ENCODE measurements around the gene MDGA2.
"Not testable (repeated sequence)": the region's sequence is repeated elsewhere in the genome, so short reads cannot be mapped to it uniquely, and the experiment has no call there.

MDGA2 gene

GRCh38 chr14:47246367-47246766 lies 429.0 kb downstream of the MDGA2 start:
- no peak overlapping the region for H3K4me3 ChIP-seq (ENCODE audit: low read length)
- DNase-seq (ENCODE audit: low read depth): no peak
- TF ChIP-seq, protein P1, sequence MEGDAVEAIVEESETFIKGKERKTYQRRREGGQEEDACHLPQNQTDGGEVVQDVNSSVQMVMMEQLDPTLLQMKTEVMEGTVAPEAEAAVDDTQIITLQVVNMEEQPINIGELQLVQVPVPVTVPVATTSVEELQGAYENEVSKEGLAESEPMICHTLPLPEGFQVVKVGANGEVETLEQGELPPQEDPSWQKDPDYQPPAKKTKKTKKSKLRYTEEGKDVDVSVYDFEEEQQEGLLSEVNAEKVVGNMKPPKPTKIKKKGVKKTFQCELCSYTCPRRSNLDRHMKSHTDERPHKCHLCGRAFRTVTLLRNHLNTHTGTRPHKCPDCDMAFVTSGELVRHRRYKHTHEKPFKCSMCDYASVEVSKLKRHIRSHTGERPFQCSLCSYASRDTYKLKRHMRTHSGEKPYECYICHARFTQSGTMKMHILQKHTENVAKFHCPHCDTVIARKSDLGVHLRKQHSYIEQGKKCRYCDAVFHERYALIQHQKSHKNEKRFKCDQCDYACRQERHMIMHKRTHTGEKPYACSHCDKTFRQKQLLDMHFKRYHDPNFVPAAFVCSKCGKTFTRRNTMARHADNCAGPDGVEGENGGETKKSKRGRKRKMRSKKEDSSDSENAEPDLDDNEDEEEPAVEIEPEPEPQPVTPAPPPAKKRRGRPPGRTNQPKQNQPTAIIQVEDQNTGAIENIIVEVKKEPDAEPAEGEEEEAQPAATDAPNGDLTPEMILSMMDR (conservative IDR thresholded peaks at IDR 0.05; ENCODE audit: low read depth, low read length): no peak

- H3K4me3 ChIP-seq (ENCODE audit: low read length); DNase-seq (ENCODE audit: low read depth): not testable (repeated sequence)
These were observed 432.8 kb downstream of the MDGA2 start for GRCh38 chr14:47242579-47242978.

DNA sequence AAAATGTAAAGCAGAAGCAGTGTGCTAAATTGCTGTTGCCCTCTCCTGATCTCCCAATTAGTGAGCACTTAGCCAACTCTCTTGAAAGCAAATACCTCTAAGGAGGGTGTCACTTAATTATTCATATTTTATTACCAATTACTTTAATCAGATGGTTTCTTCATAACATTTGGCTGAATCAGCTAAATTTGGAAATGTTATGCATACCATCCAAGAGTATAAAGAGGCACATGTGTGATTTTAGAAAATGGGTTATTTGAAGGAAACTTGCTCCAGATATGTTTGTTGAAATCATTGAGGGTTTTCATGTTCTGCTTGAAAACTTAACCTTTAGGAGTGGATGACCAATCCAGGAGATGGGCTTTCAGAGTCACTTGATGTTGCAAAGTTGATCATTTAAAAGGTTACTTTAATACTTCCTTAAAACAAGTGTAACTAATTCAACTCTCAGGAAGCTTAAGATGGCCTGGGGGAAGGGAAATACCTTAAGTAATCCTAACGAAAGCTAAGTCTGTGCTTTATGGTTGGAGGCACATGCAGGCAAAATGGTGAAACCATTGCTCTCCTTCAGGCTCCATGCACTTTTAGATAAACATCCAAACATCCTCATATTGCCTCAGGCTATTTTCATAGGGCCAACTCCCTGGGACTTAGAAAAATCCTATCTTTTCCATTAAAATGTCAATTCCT lies 434.5 kb downstream of the MDGA2 start:
- no peak for DNase-seq (ENCODE audit: low read depth)
- TF ChIP-seq, protein P1 (conservative IDR thresholded peaks at IDR 0.05; ENCODE audit: low read depth, low read length): no peak
- H3K4me3 ChIP-seq (ENCODE audit: low read length): no peak overlapping the region

DNA sequence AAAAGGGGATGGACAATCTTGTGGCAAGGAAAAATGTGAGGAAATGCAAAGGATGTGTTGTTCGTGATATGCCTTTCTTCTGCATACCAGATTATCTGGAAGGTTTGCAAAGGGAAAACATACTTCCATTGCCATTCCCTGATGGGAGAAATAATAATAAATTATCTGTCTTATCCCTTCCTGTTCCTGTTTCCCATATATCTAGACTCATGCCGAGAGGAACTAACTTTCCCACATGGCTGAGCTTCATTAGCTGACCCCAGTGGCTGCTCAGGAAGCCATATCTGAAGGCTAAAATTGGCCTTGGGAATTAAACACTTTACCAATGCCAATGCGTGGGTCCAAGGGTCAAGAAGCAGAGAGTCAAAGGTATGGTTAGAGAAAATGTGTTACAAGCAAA lies 439.8 kb downstream of the MDGA2 start:
- H3K4me3 ChIP-seq (ENCODE audit: low read length): no peak overlapping the region
- TF ChIP-seq, protein P1 (conservative IDR thresholded peaks at IDR 0.05; ENCODE audit: low read depth, low read length): no peak
- DNase-seq (ENCODE audit: low read depth): no peak

GRCh38 chr14:47226877-47227520 lies 448.4 kb downstream of the MDGA2 start:
- no peak overlapping the region for H3K4me3 ChIP-seq (ENCODE audit: low read length)
- no peak for DNase-seq (ENCODE audit: low read depth)
- TF ChIP-seq, protein P1 (conservative IDR thresholded peaks at IDR 0.05; ENCODE audit: low read depth, low read length): no peak

DNA sequence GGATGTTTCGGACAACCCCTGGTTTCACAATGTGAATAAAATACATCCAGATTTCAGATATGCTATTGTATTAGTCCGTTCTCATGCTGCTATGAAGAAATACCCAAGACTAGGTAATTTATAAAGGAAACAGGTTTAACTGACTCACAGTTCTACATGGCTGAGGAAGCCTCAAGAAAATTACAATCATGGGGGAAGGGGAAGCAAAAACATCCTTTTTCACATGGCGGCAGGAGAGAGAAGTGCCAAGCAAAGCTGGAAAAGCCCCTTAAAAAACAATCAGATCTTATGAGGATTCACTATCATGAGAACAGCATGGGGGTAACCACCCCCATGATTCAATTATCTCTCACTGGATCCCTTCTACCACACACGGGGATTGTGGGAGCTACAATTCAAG lies 451.7 kb downstream of the MDGA2 start:
- H3K4me3 ChIP-seq (ENCODE audit: low read length): no peak overlapping the region
- TF ChIP-seq, protein P1 (conservative IDR thresholded peaks at IDR 0.05; ENCODE audit: low read depth, low read length): no peak
- DNase-seq (ENCODE audit: low read depth): no peak

GRCh38 chr14:47220096-47220495 lies 455.3 kb downstream of the MDGA2 start:
- TF ChIP-seq, protein P1 (conservative IDR thresholded peaks at IDR 0.05; ENCODE audit: low read depth, low read length): no peak
- DNase-seq (ENCODE audit: low read depth): no peak
- no peak overlapping the region for H3K4me3 ChIP-seq (ENCODE audit: low read length)
